Endothelial cell of umbilical vein (primary cell): ENCODE data around the gene SPINT2. TPM values are rescaled to one million over a fixed set of nuclear protein-coding genes. Genes with fewer than 3 reads are reported as not detected.

ENCODE experiments used
- BruUV-seq: library from RNA; stranded (reverse); fragments of 400-500 nt; replicated peaks from 2 replicates; lab custom pipeline; 2021; lab: Mats Ljungman, UMichigan
- CTCF ChIA-PET: fragments of 300-600, 350-600 bp; sonication (Branson Sonifier 250); formaldehyde crosslinking; loops from one replicate; lab custom pipeline; 2021; ENCODE audit warnings: antibody characterized with exemption, inconsistent platforms; lab: Charles Lee
- POLR2A ChIA-PET: fragments of 300-600, 350-600 bp; sonication (Branson Sonifier 250); formaldehyde crosslinking; loops from one replicate; lab custom pipeline; 2021; ENCODE audit warnings: antibody characterized with exemption, inconsistent platforms; lab: Charles Lee
- DNase-seq: peaks from one replicate; pipeline ENCODE4 v3.0.0-alpha.2; 2011; ENCODE audit warnings: low read depth, low spot score
- FAIRE-seq: peaks from 2 replicates; lab custom pipeline; 2011; peaks lifted over from hg19 to GRCh38; lab: Jason Lieb, UNC
- H2AFZ ChIP-seq: 2 replicates; pipeline ENCODE4 v1.6.0; 2012; ENCODE audit warnings: low read depth, low read length, control low read depth, inconsistent platforms
- H3K27ac ChIP-seq: 2 replicates; pipeline ENCODE4 v1.5.1; 2011; ENCODE audit warnings: low read depth, mild to moderate bottlenecking, control low read depth, low read length, moderate library complexity; ENCODE audit not compliant: insufficient read depth
- H3K27me3 ChIP-seq, 2 experiments: 2 replicates each; pipeline versions ENCODE4 v1.6.0 to v1.6.1; 2011; ENCODE audit warnings: low read length in 2 of 2, mixed read lengths in 1 of 2; ENCODE audit not compliant: control insufficient read depth in 2 of 2, insufficient read depth in 2 of 2
- H3K36me3 ChIP-seq, 2 experiments: 2 replicates in 1 of 2; 3 replicates in 1 of 2; pipeline ENCODE4 v1.5.1; 2011; ENCODE audit warnings: low read length in 2 of 2, mild to moderate bottlenecking in 1 of 2, moderate library complexity in 1 of 2; ENCODE audit not compliant: control insufficient read depth in 2 of 2, insufficient read depth in 2 of 2; ENCODE audit errors: extremely low read depth in 1 of 2
- H3K4me1 ChIP-seq: 3 replicates; pipeline ENCODE4 v1.5.1; 2011; ENCODE audit warnings: mild to moderate bottlenecking, low read length; ENCODE audit not compliant: control insufficient read depth, insufficient read depth; ENCODE audit errors: extremely low read depth
- H3K4me2 ChIP-seq: 2 replicates; pipeline ENCODE4 v1.6.1; 2011; ENCODE audit warnings: low read length, control low read depth, mixed read lengths; ENCODE audit not compliant: insufficient read depth
- H3K4me3 ChIP-seq, 3 experiments: fragments of 200-600 bp in 1 of 3; sonication (generic), shearing (Covaris generic) in 1 of 3; replicated peaks in 1 of 3; 2 replicates each; pipeline ENCODE4 v1.5.1; 2011 to 2016; ENCODE audit warnings: control low read depth in 3 of 3, low read length in 3 of 3, mild to moderate bottlenecking in 2 of 3, inconsistent platforms in 1 of 3, low read depth in 1 of 3, moderate library complexity in 1 of 3; ENCODE audit not compliant: insufficient read depth in 1 of 3
- H3K79me2 ChIP-seq: 2 replicates; pipeline ENCODE4 v1.6.0; 2012; ENCODE audit warnings: low read length, inconsistent platforms; ENCODE audit not compliant: control insufficient read depth, insufficient read depth
- H3K9ac ChIP-seq: replicated peaks from 2 replicates; pipeline ENCODE3; 2011; ENCODE audit warnings: low read length, control low read depth; ENCODE audit not compliant: insufficient read depth; ENCODE audit errors: extremely low read depth
- H3K9me1 ChIP-seq: replicated peaks from 3 replicates; pipeline ENCODE4 v1.6.0; 2011; ENCODE audit warnings: mild to moderate bottlenecking, low read length; ENCODE audit not compliant: control insufficient read depth, insufficient read depth; ENCODE audit errors: extremely low read depth
- H3K9me3 ChIP-seq: replicated peaks from 2 replicates; pipeline ENCODE4 v1.5.1; 2012; ENCODE audit warnings: low read length, inconsistent platforms; ENCODE audit not compliant: control insufficient read depth, insufficient read depth
- H4K20me1 ChIP-seq: replicated peaks from 2 replicates; pipeline ENCODE3; 2011; ENCODE audit warnings: mild to moderate bottlenecking, low read length; ENCODE audit not compliant: control insufficient read depth, insufficient read depth; ENCODE audit errors: extremely low read depth
- CTCF ChIP-seq, 2 donors: IDR thresholded peaks; 1 replicate in 1 of 2; 2 replicates in 1 of 2; pipeline ENCODE4 v1.5.1; 2011; ENCODE audit warnings: low read length in 2 of 2, mild to moderate bottlenecking in 2 of 2, moderate library complexity in 2 of 2, control low read depth in 1 of 2, inconsistent platforms in 1 of 2, low read depth in 1 of 2; ENCODE audit not compliant: insufficient read depth in 1 of 2; ENCODE audit errors: extremely low read depth in 1 of 2
- EZH2 ChIP-seq: IDR thresholded peaks from 2 replicates; pipeline ENCODE4 v1.6.1; 2012; ENCODE audit warnings: borderline replicate concordance, low read depth, mild to moderate bottlenecking, moderate library complexity, low read length, inconsistent platforms; ENCODE audit not compliant: severe bottlenecking
- FOS ChIP-seq: IDR thresholded peaks from 2 replicates; pipeline ENCODE4 v1.6.1; 2011; ENCODE audit warnings: mild to moderate bottlenecking, low read length, moderate library complexity, borderline replicate concordance; ENCODE audit not compliant: insufficient read depth
- GATA2 ChIP-seq: IDR thresholded peaks from 2 replicates; pipeline ENCODE4 v1.7.0; 2011; ENCODE audit warnings: low read depth, mild to moderate bottlenecking, moderate library complexity, mixed read lengths, low read length; ENCODE audit not compliant: insufficient read length, insufficient read depth
- JUN ChIP-seq: IDR thresholded peaks from 2 replicates; pipeline ENCODE4 v1.6.1; 2011; ENCODE audit warnings: borderline replicate concordance, low read depth; ENCODE audit not compliant: insufficient read length, insufficient read depth
- MAX ChIP-seq: IDR thresholded peaks from 2 replicates; pipeline ENCODE4 v1.6.1; 2011; ENCODE audit not compliant: insufficient read depth, insufficient read length
- MYC ChIP-seq: IDR thresholded peaks from one replicate; pipeline ENCODE4 v1.6.1; 2011; ENCODE audit warnings: mild to moderate bottlenecking, low read depth, low read length
- POLR2A ChIP-seq: IDR thresholded peaks from 2 replicates; pipeline ENCODE4 v1.6.1; 2012; ENCODE audit warnings: low read depth, mild to moderate bottlenecking, control low read depth, low read length
- POLR2AphosphoS5 ChIP-seq: IDR thresholded peaks from 2 replicates; pipeline ENCODE4 v1.6.1; 2012; ENCODE audit warnings: low read depth, mild to moderate bottlenecking, control low read depth, low read length, moderate library complexity; ENCODE audit not compliant: insufficient read depth
- dilution Hi-C: fragments of 300-500 bp; cut with MboI; formaldehyde crosslinking; loops from one replicate; pipeline ENCODE4 v1.15.0; 2019; ENCODE audit warnings: low sequenced_read_pairs; ENCODE audit not compliant: extremely low pct_ligation_motif_present
- intact Hi-C: fragments of 100-400 bp; cut with micrococcal nuclease; formaldehyde crosslinking; loops from one replicate; pipeline ENCODE4 v1.10.0; 2022
- polyA plus RNA-seq, 4 experiments: library from polyadenylated mRNA; depleted of rRNA in 3 of 4; stranded (reverse) in 3 of 4; unstranded in 1 of 4; fragments of >200 nt; gene quantifications; 2 replicates each; pipeline versions ENCODE4 v1.2.1 to v1.2.3, GENCODE V29; 2011 to 2012; ENCODE audit warnings: missing spikeins in 1 of 4
- total RNA-seq: library from RNA; stranded (reverse); gene quantifications from 2 replicates; pipeline ENCODE4 v1.2.3, GENCODE V29; 2021

The SPINT2 gene
- total and polyA plus RNA-seq, 2 donors (not counting 3 experiments of a cell fraction or from before 2014, with no cell fraction given), result 28.9 to 46.6 TPM

GRCh38 chr19:38219221-38219620 lies 45.2 kb upstream of the SPINT2 start:
- Histone ChIP-seq H3K4me3 (no peak overlapping the region), H2AFZ (no peak overlapping the region), H3K36me3 (no peaks in the 10 kb centered on the region), H3K79me2 (no peaks in the 10 kb centered on the region), H3K9me1 (no peaks in the 10 kb centered on the region), H3K27me3 (no peaks in the 10 kb centered on the region), H3K4me1 (peaks cover 4% of the 10 kb centered on the region), H3K4me2 (no peak overlapping the region), H3K27ac (no peak overlapping the region), H3K9ac (no peak overlapping the region), H4K20me1 (no peaks in the 10 kb centered on the region), H3K9me3 (no peaks in the 10 kb centered on the region)
- ChIA-PET POLR2A (no interaction called here), CTCF (interaction anchor here (3.3 kb wide), 1 partner anchor 317 kb away, joined by 11 read pairs; no protein-coding TSS in a partner anchor)
- TF ChIP-seq JUN, result no peak
- TF ChIP-seq GATA2, result no peak
- TF ChIP-seq EZH2, result no peak
- no peak for TF ChIP-seq CTCF (IDR thresholded peaks at IDR 0.05; ENCODE audit: extremely low read depth in 1 of 2, insufficient read depth in 1 of 2, low read depth in 1 of 2, low read length in 2 of 2)
- no peak for TF ChIP-seq FOS
- no peak for TF ChIP-seq POLR2A
- no peak for TF ChIP-seq MAX
- TF ChIP-seq POLR2AphosphoS5, result no peak
- TF ChIP-seq MYC, result no peak
- FAIRE-seq (no peak), DNase-seq (no peak)
- intact Hi-C loops, result no loop called here
- dilution Hi-C loops, result no loop called here
- no TSS peak for BruUV-seq
